H1 (cell line): ENCODE data around the gene CSF1. TPM values are rescaled to one million over a fixed set of nuclear protein-coding genes. Genes with fewer than 3 reads are reported as not detected.

ENCODE experiments used
- polyA plus RNA-seq, 7 experiments: library from polyadenylated mRNA; depleted of rRNA in 3 of 7; stranded (reverse) in 5 of 7; unstranded in 2 of 7; fragments of >200 nt in 5 of 7; fragments of 200-250 nt in 2 of 7; gene quantifications; 1 replicate in 5 of 7; 2 replicates in 1 of 7; 4 replicates in 1 of 7; pipeline versions ENCODE4 v1.2.1 to v1.2.3, GENCODE V29; 2011 to 2013; ENCODE audit warnings: missing spikeins in 2 of 7, mixed read lengths in 2 of 7
- total RNA-seq: library from RNA; stranded (reverse); fragmentation: NEBNext Ultra II Directional; extraction: Animal tissue kit (Norgen Biotek cat#: 25700); gene quantifications from 2 replicates; pipeline ENCODE4 v1.2.1, GENCODE V29; 2021

The CSF1 gene
- total and polyA plus RNA-seq, 2 of the 8 experiments (the other 6 are each of a cell fraction or from before 2014, with no cell fraction given) = 3.3 to 5.4 TPM

Other genes starting within 250 kb of the CSF1 start
- 9.6 and 12.2 TPM in 2 replicates for gene GSTM2, start 242.8 kb upstream of the CSF1 start, total RNA-seq
- 20.7 and 23.1 TPM in 2 replicates for gene GSTM2, start 242.8 kb upstream of the CSF1 start, polyA plus RNA-seq (2011; rRNA removed)
- gene GSTM1, start 223.0 kb upstream of the CSF1 start, total RNA-seq = 16.5 and 16.7 TPM in 2 replicates
- gene GSTM1, start 223.0 kb upstream of the CSF1 start, polyA plus RNA-seq (2011; rRNA removed) = 38.8 and 42.5 TPM in 2 replicates
- gene GSTM5, start 198.6 kb upstream of the CSF1 start, total RNA-seq = 0.24 and 0.25 TPM in 2 replicates
- 0.64 and 0.89 TPM in 2 replicates for gene GSTM5, start 198.6 kb upstream of the CSF1 start, polyA plus RNA-seq (2011; rRNA removed)
- gene GSTM3, start 169.8 kb upstream of the CSF1 start, total RNA-seq = 2.2 and 4.3 TPM in 2 replicates
- gene GSTM3, start 169.8 kb upstream of the CSF1 start, polyA plus RNA-seq (2011; rRNA removed) = 3.0 and 5.1 TPM in 2 replicates
- gene EPS8L3, start 146.9 kb upstream of the CSF1 start, total RNA-seq = not detected in 2 replicates
- not detected in 2 replicates for gene EPS8L3, start 146.9 kb upstream of the CSF1 start, polyA plus RNA-seq (2011; rRNA removed)
- 92.5 and 95.9 TPM in 2 replicates for gene AHCYL1, start 73.9 kb downstream of the CSF1 start, total RNA-seq
- gene AHCYL1, start 73.9 kb downstream of the CSF1 start, polyA plus RNA-seq (2011; rRNA removed) = 55.8 and 64.5 TPM in 2 replicates
- 45.1 and 45.6 TPM in 2 replicates for gene STRIP1, start 123.8 kb downstream of the CSF1 start, total RNA-seq
- 21.3 and 23.7 TPM in 2 replicates for gene STRIP1, start 123.8 kb downstream of the CSF1 start, polyA plus RNA-seq (2011; rRNA removed)
- gene ALX3, start 159.8 kb downstream of the CSF1 start, total RNA-seq = not detected in 2 replicates
- gene ALX3, start 159.8 kb downstream of the CSF1 start, polyA plus RNA-seq (2011; rRNA removed) = 0.06 and 0.20 TPM in 2 replicates
- gene UBL4B, start 201.6 kb downstream of the CSF1 start, total RNA-seq = not detected in 2 replicates
- 0.06 and 0.11 TPM in 2 replicates for gene UBL4B, start 201.6 kb downstream of the CSF1 start, polyA plus RNA-seq (2011; rRNA removed)
- 0.28 and 0.29 TPM in 2 replicates for gene SLC6A17, start 239.6 kb downstream of the CSF1 start, total RNA-seq
- gene SLC6A17, start 239.6 kb downstream of the CSF1 start, polyA plus RNA-seq (2011; rRNA removed) = 0.08 and 0.15 TPM in 2 replicates